PC-3 (cell line): ENCODE measurements around the gene ZEB1. TPM values are rescaled to one million over a fixed set of nuclear protein-coding genes. Genes with fewer than 3 reads are reported as not detected.

ENCODE experiments used
- ATAC-seq: fragments of 200-7000 bp; cut with Tn5 transposase; 2 replicates; pipeline ENCODE4 v1.9.1; 2020; ENCODE audit warnings: mild to moderate bottlenecking, moderate library complexity
- BruUV-seq: library from RNA; stranded (reverse); fragments of 400-500 nt; replicated peaks from 2 replicates; lab custom pipeline; 2021; lab: Mats Ljungman, UMichigan
- CTCF ChIA-PET: fragments of 300-600 bp; sonication (Branson Sonifier 250); formaldehyde crosslinking; loops from one replicate; lab custom pipeline; 2022; ENCODE audit warnings: antibody characterized with exemption; lab: Charles Lee
- POLR2A ChIA-PET: fragments of 300-600 bp; sonication (Branson Sonifier 250); formaldehyde crosslinking; loops from one replicate; lab custom pipeline; 2022; ENCODE audit warnings: antibody characterized with exemption; ENCODE audit not compliant: unreplicated experiment; lab: Charles Lee
- DNase-seq: peaks from one replicate; pipeline ENCODE4 v3.0.0-alpha.2; 2015
- H2AFZ ChIP-seq: fragments of 300-600 bp; sonication (generic); 2 replicates; pipeline ENCODE4 v1.6.0; 2016; ENCODE audit warnings: antibody characterized with exemption, low read length
- H3F3A ChIP-seq: fragments of 300-600 bp; sonication (generic); one replicate; pipeline ENCODE4 v1.6.0; 2017; ENCODE audit warnings: antibody characterized with exemption, low read length, control low read depth, mild to moderate bottlenecking; ENCODE audit not compliant: unreplicated experiment
- H3K27ac ChIP-seq: fragments of 300-600 bp; sonication (generic); 2 replicates; pipeline ENCODE4 v1.5.1; 2016; ENCODE audit warnings: mild to moderate bottlenecking, low read length
- H3K27me3 ChIP-seq: fragments of 300-600 bp; sonication (generic); 2 replicates; pipeline ENCODE4 v1.6.1; 2016; ENCODE audit warnings: low read length, mixed read lengths
- H3K36me3 ChIP-seq: fragments of 300-600 bp; sonication (generic); 2 replicates; pipeline ENCODE4 v1.6.1; 2016; ENCODE audit warnings: low read depth, mixed run types, low read length, mixed read lengths
- H3K4me1 ChIP-seq: fragments of 300-600 bp; sonication (generic); 2 replicates; pipeline ENCODE4 v1.5.1; 2016; ENCODE audit warnings: low read length; ENCODE audit not compliant: insufficient read depth
- H3K4me2 ChIP-seq: fragments of 300-600 bp; sonication (generic); 2 replicates; pipeline ENCODE4 v1.6.0; 2016; ENCODE audit warnings: low read length
- H3K4me3 ChIP-seq: fragments of 300-600 bp; sonication (generic); 2 replicates; pipeline ENCODE4 v1.5.1; 2016; ENCODE audit warnings: mild to moderate bottlenecking, low read length, mixed read lengths
- H3K79me2 ChIP-seq: fragments of 300-600 bp; sonication (generic); 2 replicates; pipeline ENCODE4 v1.6.1; 2017; ENCODE audit warnings: low read length, mixed read lengths
- H3K9ac ChIP-seq: fragments of 300-600 bp; sonication (generic); 2 replicates; pipeline ENCODE4 v1.6.0; 2016; ENCODE audit warnings: mild to moderate bottlenecking, low read length
- H3K9me2 ChIP-seq: fragments of 300-600 bp; sonication (generic); replicated peaks from 2 replicates; pipeline ENCODE4 v1.6.1; 2016; ENCODE audit warnings: mixed run types, low read length, mixed read lengths
- H3K9me3 ChIP-seq: fragments of 300-600 bp; sonication (generic); 2 replicates; pipeline ENCODE4 v1.6.1; 2016; ENCODE audit warnings: low read length, mixed read lengths
- H4K20me1 ChIP-seq: fragments of 300-600 bp; sonication (generic); 2 replicates; pipeline ENCODE4 v1.6.1; 2016; ENCODE audit warnings: low read length, mixed read lengths
- EZH2 ChIP-seq: fragments of 300-600 bp; sonication (generic); IDR thresholded peaks from one replicate; pipeline ENCODE4 v1.6.1; 2017; ENCODE audit warnings: antibody characterized with exemption, mild to moderate bottlenecking, low read length; ENCODE audit not compliant: unreplicated experiment
- EZH2phosphoT487 ChIP-seq: fragments of 300-600 bp; sonication (generic); IDR thresholded peaks from 2 replicates; pipeline ENCODE4 v1.6.1; 2018; ENCODE audit warnings: mild to moderate bottlenecking, antibody characterized with exemption, low read length, borderline replicate concordance
- intact Hi-C: fragments of 100-400 bp; cut with micrococcal nuclease; formaldehyde crosslinking; loops from 2 replicates; pipeline ENCODE4 v1.9.0; 2023
- total RNA-seq: library from RNA; depleted of rRNA; stranded (reverse); fragments of >200 nt; gene quantifications from 2 replicates; pipeline ENCODE4 v1.2.3, GENCODE V29; 2014
- TF ChIP-seq, protein P1 (sequence below): fragments of 300-600 bp; sonication (generic); conservative IDR thresholded peaks from 2 replicates; pipeline ENCODE4 v1.5.1; 2017; ENCODE audit warnings: antibody characterized with exemption, low read depth, mild to moderate bottlenecking, low read length

ZEB1 gene
- total RNA-seq, 1 experiment from 2014 or later = 3.9 TPM

DNA sequence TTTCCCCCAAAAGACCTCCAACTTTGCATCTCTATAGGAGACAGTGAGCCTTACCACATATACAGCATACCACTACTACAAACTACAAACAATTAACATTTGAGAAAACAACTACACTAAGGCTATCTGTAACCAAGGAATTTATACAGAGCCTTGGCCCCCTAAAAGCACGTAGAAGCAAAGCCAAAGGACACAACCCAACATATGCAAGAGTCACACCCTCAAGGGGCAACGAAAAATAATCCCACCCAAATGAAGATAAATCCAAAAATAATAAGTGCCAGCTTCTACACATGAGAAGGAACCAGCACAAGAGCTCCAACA, 149.5 kb downstream of the ZEB1 start:
- intact Hi-C loops = no loop called here

DNA sequence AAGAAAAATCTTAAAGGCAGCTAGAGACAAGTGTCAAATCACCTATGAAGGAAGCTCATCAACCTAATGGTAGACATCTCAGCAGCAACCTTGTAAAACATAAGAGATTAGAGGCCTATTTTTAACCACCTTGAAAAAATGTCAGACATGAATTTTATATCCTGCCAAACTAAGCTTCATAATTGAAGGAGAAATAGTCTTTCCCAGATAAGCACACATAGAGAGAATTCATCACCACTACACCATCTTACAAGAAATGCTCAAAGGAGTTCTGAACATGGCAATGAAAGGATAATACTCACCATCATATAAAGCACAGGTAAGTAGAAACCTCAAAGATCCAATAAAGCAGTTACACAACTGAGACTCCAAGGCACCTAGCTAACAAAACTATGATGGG, 156.5 kb downstream of the ZEB1 start:
- BruUV-seq = no TSS peak
- no peaks in the 10 kb centered on the region for H3K79me2 ChIP-seq
- no peaks in the 10 kb centered on the region for H3K9me2 ChIP-seq
- H3K9me3 ChIP-seq = no peaks in the 10 kb centered on the region
- no peak overlapping the region for H3K4me2 ChIP-seq
- TF ChIP-seq EZH2 (no peak), EZH2phosphoT487 (no peak)
- TF ChIP-seq, protein P1, sequence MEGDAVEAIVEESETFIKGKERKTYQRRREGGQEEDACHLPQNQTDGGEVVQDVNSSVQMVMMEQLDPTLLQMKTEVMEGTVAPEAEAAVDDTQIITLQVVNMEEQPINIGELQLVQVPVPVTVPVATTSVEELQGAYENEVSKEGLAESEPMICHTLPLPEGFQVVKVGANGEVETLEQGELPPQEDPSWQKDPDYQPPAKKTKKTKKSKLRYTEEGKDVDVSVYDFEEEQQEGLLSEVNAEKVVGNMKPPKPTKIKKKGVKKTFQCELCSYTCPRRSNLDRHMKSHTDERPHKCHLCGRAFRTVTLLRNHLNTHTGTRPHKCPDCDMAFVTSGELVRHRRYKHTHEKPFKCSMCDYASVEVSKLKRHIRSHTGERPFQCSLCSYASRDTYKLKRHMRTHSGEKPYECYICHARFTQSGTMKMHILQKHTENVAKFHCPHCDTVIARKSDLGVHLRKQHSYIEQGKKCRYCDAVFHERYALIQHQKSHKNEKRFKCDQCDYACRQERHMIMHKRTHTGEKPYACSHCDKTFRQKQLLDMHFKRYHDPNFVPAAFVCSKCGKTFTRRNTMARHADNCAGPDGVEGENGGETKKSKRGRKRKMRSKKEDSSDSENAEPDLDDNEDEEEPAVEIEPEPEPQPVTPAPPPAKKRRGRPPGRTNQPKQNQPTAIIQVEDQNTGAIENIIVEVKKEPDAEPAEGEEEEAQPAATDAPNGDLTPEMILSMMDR = no peak
- no peaks in the 10 kb centered on the region for H3F3A ChIP-seq
- H3K27ac ChIP-seq = no peak overlapping the region
- no peak overlapping the region for H2AFZ ChIP-seq
- H3K36me3 ChIP-seq = no peaks in the 10 kb centered on the region
- no peak for DNase-seq
- H3K27me3 ChIP-seq = no peaks in the 10 kb centered on the region
- intact Hi-C loops = no loop called here
- no peak overlapping the region for H3K9ac ChIP-seq
- ChIA-PET CTCF (no interaction called here), POLR2A (no interaction called here)
- no peaks in the 10 kb centered on the region for H3K4me1 ChIP-seq
- H4K20me1 ChIP-seq = no peaks in the 10 kb centered on the region
- no peak for ATAC-seq
- H3K4me3 ChIP-seq = no peak overlapping the region

More for the DNA sequence above, 149.5 kb downstream of the ZEB1 start:
- Histone ChIP-seq H3K9ac (no peak overlapping the region), H3K27ac (no peak overlapping the region), H3K4me3 (no peak overlapping the region), H3K36me3 (peaks cover 10% of the 10 kb centered on the region), H3K9me3 (no peaks in the 10 kb centered on the region), H3K79me2 (no peaks in the 10 kb centered on the region), H3K4me1 (no peaks in the 10 kb centered on the region), H3K9me2 (no peaks in the 10 kb centered on the region), H4K20me1 (no peaks in the 10 kb centered on the region), H3K4me2 (no peak overlapping the region), H2AFZ (no peak overlapping the region), H3F3A (no peaks in the 10 kb centered on the region), H3K27me3 (no peaks in the 10 kb centered on the region)
- ChIA-PET POLR2A (no interaction called here), CTCF (interaction anchor here (1.2 kb wide), 1 partner anchor 716 kb away, joined by 3 read pairs; no protein-coding TSS in a partner anchor)
- DNase-seq (no peak), ATAC-seq (no peak)
- TF ChIP-seq, protein P1 = peak; percentile 12; the same call in 1 of the 2 replicates
- no peak for TF ChIP-seq EZH2phosphoT487
- no TSS peak for BruUV-seq

DNA sequence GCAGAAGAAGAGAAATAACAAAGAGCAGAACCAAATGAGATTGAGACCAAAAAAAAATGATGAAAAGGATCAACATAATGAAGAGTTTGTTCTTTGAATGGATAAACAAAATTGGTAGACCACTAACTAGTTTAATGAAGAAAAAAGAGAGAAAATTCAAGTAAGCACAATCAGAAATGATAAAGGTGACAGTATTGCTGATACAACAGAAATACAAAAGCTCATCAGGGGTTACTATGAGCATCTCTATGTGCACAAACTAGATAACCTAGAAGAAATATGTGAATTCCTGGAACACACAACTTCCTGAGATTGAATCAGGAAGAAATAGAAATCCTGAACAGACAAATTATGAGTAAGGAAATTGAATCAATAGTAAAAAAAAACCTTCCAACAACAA, 157.1 kb downstream of the ZEB1 start:
- no TSS peak for BruUV-seq
- DNase-seq = no peak
- no peaks in the 10 kb centered on the region for H3K79me2 ChIP-seq
- no peaks in the 10 kb centered on the region for H3K27me3 ChIP-seq
- intact Hi-C loops = no loop called here
- H3F3A ChIP-seq = no peaks in the 10 kb centered on the region
- H3K36me3 ChIP-seq = no peaks in the 10 kb centered on the region
- no peak overlapping the region for H3K4me3 ChIP-seq
- H3K9ac ChIP-seq = no peak overlapping the region
- H2AFZ ChIP-seq = no peak overlapping the region
- ATAC-seq = no peak
- ChIA-PET POLR2A (no interaction called here), CTCF (no interaction called here)
- H4K20me1 ChIP-seq = no peaks in the 10 kb centered on the region
- H3K4me2 ChIP-seq = no peak overlapping the region
- no peaks in the 10 kb centered on the region for H3K4me1 ChIP-seq
- no peaks in the 10 kb centered on the region for H3K9me3 ChIP-seq
- no peaks in the 10 kb centered on the region for H3K9me2 ChIP-seq
- TF ChIP-seq EZH2 (no peak), EZH2phosphoT487 (no peak)
- TF ChIP-seq, protein P1 = no peak
- no peak overlapping the region for H3K27ac ChIP-seq
